ENCODE data around the gene PRDX3.

GRCh38 chr10:119129721-119130120 lies 48.9 kb downstream of the PRDX3 start:
- TF ChIP-seq POLR2AphosphoS5 (IDR thresholded peaks at IDR 0.05) (no peak), POLR2A (IDR thresholded peaks at IDR 0.05) (no peak)
- TF ChIP-seq, protein P1, sequence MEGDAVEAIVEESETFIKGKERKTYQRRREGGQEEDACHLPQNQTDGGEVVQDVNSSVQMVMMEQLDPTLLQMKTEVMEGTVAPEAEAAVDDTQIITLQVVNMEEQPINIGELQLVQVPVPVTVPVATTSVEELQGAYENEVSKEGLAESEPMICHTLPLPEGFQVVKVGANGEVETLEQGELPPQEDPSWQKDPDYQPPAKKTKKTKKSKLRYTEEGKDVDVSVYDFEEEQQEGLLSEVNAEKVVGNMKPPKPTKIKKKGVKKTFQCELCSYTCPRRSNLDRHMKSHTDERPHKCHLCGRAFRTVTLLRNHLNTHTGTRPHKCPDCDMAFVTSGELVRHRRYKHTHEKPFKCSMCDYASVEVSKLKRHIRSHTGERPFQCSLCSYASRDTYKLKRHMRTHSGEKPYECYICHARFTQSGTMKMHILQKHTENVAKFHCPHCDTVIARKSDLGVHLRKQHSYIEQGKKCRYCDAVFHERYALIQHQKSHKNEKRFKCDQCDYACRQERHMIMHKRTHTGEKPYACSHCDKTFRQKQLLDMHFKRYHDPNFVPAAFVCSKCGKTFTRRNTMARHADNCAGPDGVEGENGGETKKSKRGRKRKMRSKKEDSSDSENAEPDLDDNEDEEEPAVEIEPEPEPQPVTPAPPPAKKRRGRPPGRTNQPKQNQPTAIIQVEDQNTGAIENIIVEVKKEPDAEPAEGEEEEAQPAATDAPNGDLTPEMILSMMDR (IDR thresholded peaks at IDR 0.05), result no peak
